Neuronal stem cell (in vitro differentiated cells): ENCODE results near the gene DFFA.
A peak's percentile ranks its signal among the peaks of the same experiment; 100 is the strongest.
"Not testable (repeated sequence)": the region's sequence is repeated elsewhere in the genome, so short reads cannot be mapped to it uniquely, and the experiment has no call there.

ENCODE experiments used
- DNase-seq: peaks from one replicate; pipeline ENCODE4 v3.0.0-alpha.2; 2013; ENCODE audit warnings: low spot score
- H2AFZ ChIP-seq: one replicate; pipeline ENCODE4 v1.6.1; 2013; ENCODE audit warnings: mild to moderate bottlenecking, low read length, inconsistent platforms
- H2AK5ac ChIP-seq: 2 replicates; pipeline ENCODE4 v1.6.1; 2013; ENCODE audit warnings: low read depth, mild to moderate bottlenecking, inconsistent platforms, low read length, moderate library complexity, mixed read lengths
- H2BK120ac ChIP-seq: 2 replicates; pipeline ENCODE4 v1.6.1; 2013; ENCODE audit warnings: low read depth, mild to moderate bottlenecking, inconsistent platforms, low read length, moderate library complexity, mixed read lengths
- H2BK12ac ChIP-seq: one replicate; pipeline ENCODE4 v1.6.1; 2013; ENCODE audit warnings: low read length, inconsistent platforms
- H2BK15ac ChIP-seq: 2 replicates; pipeline ENCODE4 v1.6.1; 2013; ENCODE audit warnings: mild to moderate bottlenecking, low read length, inconsistent platforms, mixed read lengths
- H2BK5ac ChIP-seq: one replicate; pipeline ENCODE4 v1.6.1; 2013; ENCODE audit warnings: inconsistent platforms, mild to moderate bottlenecking, low read length, moderate library complexity
- H3K14ac ChIP-seq: one replicate; pipeline ENCODE4 v1.6.1; 2013; ENCODE audit warnings: low read length, inconsistent platforms
- H3K18ac ChIP-seq: 2 replicates; pipeline ENCODE4 v1.6.1; 2013; ENCODE audit warnings: low read length, inconsistent platforms
- H3K23ac ChIP-seq: 2 replicates; pipeline ENCODE4 v1.6.1; 2013; ENCODE audit warnings: low read depth, mild to moderate bottlenecking, mixed read lengths, low read length, inconsistent platforms; ENCODE audit not compliant: poor library complexity
- H3K27ac ChIP-seq: replicated peaks from 3 replicates; pipeline ENCODE4 v1.5.1; 2013; ENCODE audit warnings: low read length, inconsistent platforms
- H3K27me3 ChIP-seq, 3 experiments: 2 replicates each; pipeline ENCODE4 v1.6.1; 2013; ENCODE audit warnings: low read length in 3 of 3, mild to moderate bottlenecking in 2 of 3, inconsistent platforms in 1 of 3, low read depth in 1 of 3, mixed read lengths in 1 of 3, moderate library complexity in 1 of 3; ENCODE audit not compliant: control insufficient read depth in 3 of 3, insufficient read depth in 3 of 3
- H3K36me3 ChIP-seq, 2 donors: replicated peaks in 1 of 2; 2 replicates each; pipeline ENCODE4 v1.6.1; 2013; ENCODE audit warnings: low read length in 2 of 2; ENCODE audit not compliant: control insufficient read depth in 2 of 2, insufficient read depth in 2 of 2
- H3K4ac ChIP-seq: 2 replicates; pipeline ENCODE4 v1.6.1; 2013; ENCODE audit warnings: inconsistent platforms, mild to moderate bottlenecking, low read length, moderate library complexity
- H3K4me1 ChIP-seq, 2 donors: 1 replicate in 1 of 2; 2 replicates in 1 of 2; pipeline ENCODE4 v1.6.1; 2013; ENCODE audit warnings: low read length in 2 of 2, low read depth in 1 of 2; ENCODE audit not compliant: control insufficient read depth in 2 of 2, insufficient read depth in 1 of 2
- H3K4me2 ChIP-seq: one replicate; pipeline ENCODE4 v1.6.1; 2013; ENCODE audit warnings: mild to moderate bottlenecking, low read length, inconsistent platforms; ENCODE audit not compliant: insufficient read depth, poor library complexity, severe bottlenecking
- H3K4me3 ChIP-seq, 2 donors: 2 replicates each; pipeline ENCODE4 v1.5.1; 2013; ENCODE audit warnings: low read length in 2 of 2, mild to moderate bottlenecking in 2 of 2, inconsistent platforms in 1 of 2, moderate library complexity in 1 of 2
- H3K79me1 ChIP-seq: one replicate; pipeline ENCODE4 v1.6.1; 2013; ENCODE audit warnings: low read depth, mild to moderate bottlenecking, inconsistent platforms, low read length, moderate library complexity
- H3K9ac ChIP-seq: one replicate; pipeline ENCODE4 v1.6.1; 2013; ENCODE audit warnings: mild to moderate bottlenecking, low read depth, low read length, inconsistent platforms; ENCODE audit not compliant: poor library complexity
- H3K9me3 ChIP-seq, 2 donors: replicated peaks in 1 of 2; 2 replicates each; pipeline versions ENCODE3 to v1.6.1; 2013; ENCODE audit warnings: low read length in 2 of 2, mild to moderate bottlenecking in 2 of 2, inconsistent platforms in 1 of 2, low read depth in 1 of 2, mixed read lengths in 1 of 2, moderate library complexity in 1 of 2; ENCODE audit not compliant: control insufficient read depth in 2 of 2, insufficient read depth in 1 of 2
- H4K8ac ChIP-seq: one replicate; pipeline ENCODE4 v1.6.1; 2013; ENCODE audit warnings: low read depth, mild to moderate bottlenecking, inconsistent platforms, low read length, moderate library complexity
- H4K91ac ChIP-seq: one replicate; pipeline ENCODE4 v1.6.1; 2013; ENCODE audit warnings: low read length, low read depth, mild to moderate bottlenecking, inconsistent platforms; ENCODE audit not compliant: poor library complexity
- WGBS, 2 donors: extraction: QIAGEN DNeasy Blood & Tissue Kit; methylation state at CpG; one replicate each; pipeline ENCODE4 v1.1.7; 2013; ENCODE audit warnings: missing lambda C conversion rate in 2 of 2, mixed read lengths in 1 of 2; ENCODE audit not compliant: insufficient read length in 2 of 2, insufficient replicate concordance in 1 of 2; ENCODE audit errors: extremely low coverage in 2 of 2; 5-methylcytosine and 5-hydroxymethylcytosine counted together

Gene DFFA

GRCh38 chr1:10430216-10431069, 41.9 kb downstream of the DFFA start, which contains the start of gene CENPS:
TSS of gene CENPS (plus strand) at chr1:10430433. CDS start at chr1:10430518, 85 bp downstream.
- H3K18ac ChIP-seq: peak within 1 kb of the TSS; percentile 98
- peaks cover 8 to 10% of the 10 kb centered on the region in 2 donors for H3K4me1 ChIP-seq
- H3K27me3 ChIP-seq: no peaks in the 10 kb centered on the region
- H3K14ac ChIP-seq: no peak within 1 kb of the TSS
- H3K4me2 ChIP-seq: peak within 1 kb of the TSS; percentile 88
- no peak within 1 kb of the TSS for H2BK12ac ChIP-seq
- H4K91ac ChIP-seq: no peak within 1 kb of the TSS
- peak within 1 kb of the TSS; percentile 2 for H3K4ac ChIP-seq
- peak within 1 kb of the TSS; percentile 32 for H2BK5ac ChIP-seq
- peak within 1 kb of the TSS; percentile 94 for H3K27ac ChIP-seq
- H3K36me3 ChIP-seq: peaks cover 3 to 25% of the 10 kb centered on the region in 2 donors
- peak; percentile 94 for DNase-seq
- no peaks in the 10 kb centered on the region for H3K9me3 ChIP-seq
- peak within 1 kb of the TSS; percentile 88 for H4K8ac ChIP-seq
- no CpG with 5 or more reads among the region's 95 CpGs for WGBS, 2 donors
- H2BK15ac ChIP-seq: peak within 1 kb of the TSS; percentile 61
- peak within 1 kb of the TSS; percentile 43 for H2AK5ac ChIP-seq
- peak within 1 kb of the TSS; percentile 82 to 93 for H3K4me3 ChIP-seq
- H3K23ac ChIP-seq: peak within 1 kb of the TSS; percentile 50
- peak within 1 kb of the TSS; percentile 97 for H2AFZ ChIP-seq
- H2BK120ac ChIP-seq: no peak within 1 kb of the TSS
- peak within 1 kb of the TSS; percentile 97 for H3K9ac ChIP-seq
- H3K79me1 ChIP-seq: peaks cover 11% of the 10 kb centered on the region

- Histone ChIP-seq H3K23ac (peak overlapping the region; percentile 50), H3K18ac (peak overlapping the region; percentile 91), H4K91ac (no peak overlapping the region), H2AFZ (peak overlapping the region; percentile 97), H2BK120ac (no peak overlapping the region), H2BK15ac (no peak overlapping the region), H3K9ac (peak overlapping the region; percentile 85), H2BK5ac (peak overlapping the region; percentile 32), H3K9me3 (no peaks in the 10 kb centered on the region), H3K4me3 (peak overlapping the region; percentile 82 to 93), H3K27me3 (no peaks in the 10 kb centered on the region), H2BK12ac (no peak overlapping the region), H3K14ac (no peak overlapping the region), H2AK5ac (peak overlapping the region; percentile 40), H3K27ac (no peak overlapping the region), H3K4me1 (peaks cover 8 to 10% of the 10 kb centered on the region in 2 donors), H3K36me3 (peaks cover 0 to 19% of the 10 kb centered on the region in 2 donors), H3K4me2 (peak overlapping the region; percentile 51), H4K8ac (no peak overlapping the region), H3K4ac (peak overlapping the region; percentile 2), H3K79me1 (peaks cover 11% of the 10 kb centered on the region)
- DNase-seq: no peak
- WGBS, 2 donors: no CpG with 5 or more reads among the region's 16 CpGs
Measured at GRCh38 chr1:10429868-10430215, 42.5 kb downstream of the DFFA start.

GRCh38 chr1:10428984-10429383, 43.3 kb downstream of the DFFA start:
- Histone ChIP-seq H2BK5ac (no peak overlapping the region), H3K79me1 (peaks cover 11% of the 10 kb centered on the region), H3K4me2 (no peak overlapping the region), H2BK15ac (no peak overlapping the region), H3K14ac (no peak overlapping the region), H3K27ac (no peak overlapping the region), H2AFZ (no peak overlapping the region), H3K27me3 (no peaks in the 10 kb centered on the region), H2BK12ac (no peak overlapping the region), H3K4me3 (no peak overlapping the region), H3K9me3 (no peaks in the 10 kb centered on the region), H4K8ac (no peak overlapping the region), H2BK120ac (no peak overlapping the region), H2AK5ac (no peak overlapping the region), H3K4me1 (peaks cover 8 to 10% of the 10 kb centered on the region in 2 donors), H3K18ac (no peak overlapping the region), H4K91ac (no peak overlapping the region), H3K9ac (no peak overlapping the region), H3K36me3 (peaks cover 0 to 18% of the 10 kb centered on the region in 2 donors), H3K23ac (no peak overlapping the region), H3K4ac (no peak overlapping the region)
- no CpG with 5 or more reads among the region's 5 CpGs for WGBS, 2 donors
- no peak for DNase-seq

DNA sequence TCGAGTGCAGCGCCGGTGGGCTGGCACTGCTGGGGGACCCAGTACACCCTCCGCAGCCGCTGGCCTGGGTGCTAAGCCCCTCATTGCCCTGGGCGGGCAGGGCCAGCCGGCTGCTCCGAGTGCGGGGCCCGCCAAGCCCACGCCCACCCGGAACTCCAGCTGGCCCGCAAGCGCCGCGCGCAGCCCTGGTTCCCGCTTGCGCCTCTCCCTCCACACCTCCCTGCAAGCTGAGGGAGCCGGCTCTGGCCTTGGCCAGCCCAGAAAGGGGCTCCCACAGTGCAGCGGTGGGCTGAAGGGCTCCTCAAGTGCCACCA, 45.8 kb downstream of the DFFA start:
- not testable (repeated sequence) for DNase-seq, H4K8ac ChIP-seq, H2BK120ac ChIP-seq, H3K4me3 ChIP-seq, H2BK15ac ChIP-seq, H4K91ac ChIP-seq, H2BK5ac ChIP-seq, H3K4me1 ChIP-seq, H3K4me2 ChIP-seq, H3K9ac ChIP-seq, H3K27ac ChIP-seq, H3K14ac ChIP-seq, H2AK5ac ChIP-seq, H2AFZ ChIP-seq, H3K23ac ChIP-seq, H3K9me3 ChIP-seq, H3K79me1 ChIP-seq, H2BK12ac ChIP-seq, H3K4ac ChIP-seq, H3K27me3 ChIP-seq, H3K18ac ChIP-seq
- peaks cover 6 to 17% of the 10 kb centered on the region in 2 donors for H3K36me3 ChIP-seq
- no CpG with 5 or more reads among the region's 21 CpGs for WGBS, 2 donors
